Measurements from ENCODE around the gene AP1M2. TPM values are rescaled to one million over a fixed set of nuclear protein-coding genes. Genes with fewer than 3 reads are reported as not detected.
A peak's percentile ranks its signal among the peaks of the same experiment; 100 is the strongest.
"Not testable (repeated sequence)": the region's sequence is repeated elsewhere in the genome, so short reads cannot be mapped to it uniquely, and the experiment has no call there.

The AP1M2 gene
- total RNA-seq, 1 experiment from 2014 or later: 7.8 TPM

GRCh38 chr19:10601999-10602329, 14.9 kb upstream of the AP1M2 start:
- no peak for DNase-seq (ENCODE audit: low spot score)

- DNase-seq (ENCODE audit: low spot score): no peak
Measured at GRCh38 chr19:10600149-10600548, 13.0 kb upstream of the AP1M2 start.

GRCh38 chr19:10593820-10594637, 6.9 kb upstream of the AP1M2 start:
- no peak for DNase-seq (ENCODE audit: low spot score)

GRCh38 chr19:10593148-10593547, 6.0 kb upstream of the AP1M2 start:
- no peak for DNase-seq (ENCODE audit: low spot score)

- no peak for DNase-seq (ENCODE audit: low spot score)
Measured at GRCh38 chr19:10587839-10588150, 683 bp upstream of the AP1M2 start.

GRCh38 chr19:10586396-10586795, 716 bp downstream of the AP1M2 start:
- DNase-seq (ENCODE audit: low spot score): no peak

GRCh38 chr19:10583036-10583776, 3.9 kb downstream of the AP1M2 start:
- no peak for DNase-seq (ENCODE audit: low spot score)

- DNase-seq (ENCODE audit: low spot score): no peak
Measured at GRCh38 chr19:10582091-10582490, 5.0 kb downstream of the AP1M2 start.

GRCh38 chr19:10580979-10581631, 6.0 kb downstream of the AP1M2 start:
- DNase-seq (ENCODE audit: low spot score): peak; percentile 74

- DNase-seq (ENCODE audit: low spot score): no peak
Measured at GRCh38 chr19:10577951-10578350, 9.2 kb downstream of the AP1M2 start.

GRCh38 chr19:10575011-10575716, 11.9 kb downstream of the AP1M2 start:
- DNase-seq (ENCODE audit: low spot score): no peak

- no peak for DNase-seq (ENCODE audit: low spot score)
Measured at GRCh38 chr19:10574462-10574861, 12.7 kb downstream of the AP1M2 start.

- not testable (repeated sequence) for DNase-seq (ENCODE audit: low spot score)
Measured at GRCh38 chr19:10573793-10574192, 13.3 kb downstream of the AP1M2 start.

GRCh38 chr19:10568826-10569651, 18.1 kb downstream of the AP1M2 start, which contains the start of gene CDKN2D:
TSS of gene CDKN2D (minus strand) at chr19:10568979. CDS start at chr19:10568653, 326 bp downstream.
- peak; percentile 98 for DNase-seq (ENCODE audit: low spot score)

- DNase-seq (ENCODE audit: low spot score): no peak
Measured at GRCh38 chr19:10568062-10568825, 18.9 kb downstream of the AP1M2 start.

GRCh38 chr19:10567656-10568055, 19.5 kb downstream of the AP1M2 start:
- DNase-seq (ENCODE audit: low spot score): no peak

- DNase-seq (ENCODE audit: low spot score): no peak
Measured at GRCh38 chr19:10566658-10567410, 20.3 kb downstream of the AP1M2 start.

GRCh38 chr19:10566408-10566657, 20.8 kb downstream of the AP1M2 start:
- no peak for DNase-seq (ENCODE audit: low spot score)

- DNase-seq (ENCODE audit: low spot score): peak; percentile 87
Measured at GRCh38 chr19:10565567-10566407, 21.3 kb downstream of the AP1M2 start, which contains the start of gene KRI1. TSS of gene KRI1 (minus strand) at chr19:10566010. CDS start at chr19:10565999, 11 bp downstream.

All from H4 (cell line).